GM23338 (cell line): ENCODE measurements around the gene ASRGL1. TPM values are rescaled to one million over a fixed set of nuclear protein-coding genes. Genes with fewer than 3 reads are reported as not detected.

Source experiments
- ATAC-seq: fragments of 200-7000 bp; cut with Tn5 transposase; 3 replicates; pipeline ENCODE4 v1.9.1; 2020
- DNase-seq: peaks from one replicate; pipeline ENCODE4 v3.0.0-alpha.2; 2015; ENCODE audit warnings: low spot score
- H2AFZ ChIP-seq: fragments of 200-600 bp; sonication (generic); 2 replicates; pipeline ENCODE4 v1.8.0; 2016; ENCODE audit warnings: antibody characterized with exemption, mild to moderate bottlenecking, moderate library complexity
- H3F3A ChIP-seq: fragments of 200-600 bp; sonication (generic); replicated peaks from 2 replicates; pipeline ENCODE4 v1.8.0; 2017; ENCODE audit warnings: antibody characterized with exemption, mixed run types, low read depth
- H3K27ac ChIP-seq: fragments of 200-600 bp; sonication (generic); 2 replicates; pipeline ENCODE4 v1.6.1; 2016; ENCODE audit warnings: low read depth
- H3K27me3 ChIP-seq: fragments of 200-600 bp; sonication (generic); 2 replicates; pipeline ENCODE4 v1.8.0; 2016; ENCODE audit warnings: mild to moderate bottlenecking, mixed run types, moderate library complexity; ENCODE audit not compliant: insufficient read depth
- H3K36me3 ChIP-seq: fragments of 200-600 bp; sonication (generic); 2 replicates; pipeline ENCODE4 v1.8.0; 2016; ENCODE audit warnings: mild to moderate bottlenecking; ENCODE audit not compliant: insufficient read depth
- H3K4me1 ChIP-seq: fragments of 200-600 bp; sonication (generic); 2 replicates; pipeline ENCODE4 v1.8.0; 2016; ENCODE audit warnings: mild to moderate bottlenecking, moderate library complexity; ENCODE audit not compliant: insufficient read depth
- H3K4me2 ChIP-seq: fragments of 200-600 bp; sonication (generic); 2 replicates; pipeline ENCODE4 v1.7.1; 2017; ENCODE audit warnings: mixed run types
- H3K4me3 ChIP-seq: fragments of 200-600 bp; sonication (generic); 2 replicates; pipeline ENCODE4 v1.6.1; 2016; ENCODE audit warnings: mixed run types
- H3K79me2 ChIP-seq: fragments of 200-600 bp; sonication (generic); replicated peaks from 2 replicates; pipeline ENCODE4 v1.8.0; 2017; ENCODE audit warnings: mild to moderate bottlenecking; ENCODE audit not compliant: insufficient read depth
- H3K9me2 ChIP-seq: fragments of 200-600 bp; sonication (generic); 2 replicates; pipeline ENCODE4 v1.8.0; 2017; ENCODE audit not compliant: insufficient read depth
- H4K20me1 ChIP-seq: fragments of 200-600 bp; sonication (generic); replicated peaks from 2 replicates; pipeline ENCODE4 v1.8.0; 2017; ENCODE audit warnings: mild to moderate bottlenecking; ENCODE audit not compliant: insufficient read depth
- H3K27ac Mint-ChIP-seq: 2 replicates; pipeline ENCODE4 v1.8.0; 2020; ENCODE audit warnings: inconsistent platforms, mild to moderate bottlenecking, moderate library complexity, mixed read lengths
- H3K27me3 Mint-ChIP-seq: 3 replicates; pipeline ENCODE4 v1.8.0; 2022; ENCODE audit warnings: low read depth, mild to moderate bottlenecking, moderate library complexity, mixed read lengths, inconsistent platforms; ENCODE audit not compliant: insufficient read depth, poor library complexity
- H3K36me3 Mint-ChIP-seq: 3 replicates; pipeline ENCODE4 v1.8.0; 2021; ENCODE audit warnings: low read depth, mild to moderate bottlenecking, inconsistent platforms, moderate library complexity, mixed read lengths
- H3K4me1 Mint-ChIP-seq: 3 replicates; pipeline ENCODE4 v1.8.0; 2020; ENCODE audit warnings: mild to moderate bottlenecking, inconsistent platforms, mixed read lengths
- H3K4me3 Mint-ChIP-seq: 3 replicates; pipeline ENCODE4 v1.8.0; 2021; ENCODE audit warnings: moderate library complexity, mild to moderate bottlenecking, inconsistent platforms, mixed read lengths
- H3K9me3 Mint-ChIP-seq: 3 replicates; pipeline ENCODE4 v1.8.0; 2020; ENCODE audit warnings: moderate library complexity, mild to moderate bottlenecking, inconsistent platforms, mixed read lengths
- CREB1 ChIP-seq: fragments of 250-450 bp; sonication (Bioruptor Pico); IDR thresholded peaks from 2 replicates; pipeline ENCODE4 v1.5.0; 2020; ENCODE audit warnings: low read depth, mild to moderate bottlenecking, moderate library complexity
- CTCF ChIP-seq, 2 experiments: fragments of 200-600 bp in 1 of 2; sonication (generic) in 1 of 2; conservative IDR thresholded peaks; 2 replicates each; pipeline versions ENCODE4 v1.5.1 to v1.6.1; 2016 to 2017; ENCODE audit warnings: antibody characterized with exemption in 2 of 2, low read depth in 2 of 2, mild to moderate bottlenecking in 2 of 2, moderate library complexity in 1 of 2
- ETS1 ChIP-seq: IDR thresholded peaks from 2 replicates; pipeline ENCODE4 v1.6.1; 2016; ENCODE audit warnings: antibody characterized with exemption
- EZH2 ChIP-seq: fragments of 200-600 bp; sonication (generic); IDR thresholded peaks from one replicate; pipeline ENCODE4 v1.8.0; 2017; ENCODE audit warnings: antibody characterized with exemption, mild to moderate bottlenecking, low read depth; ENCODE audit not compliant: unreplicated experiment
- EZH2phosphoT487 ChIP-seq: fragments of 200-600 bp; sonication (generic); IDR thresholded peaks from one replicate; pipeline ENCODE4 v1.8.1; 2018; ENCODE audit warnings: antibody characterized with exemption; ENCODE audit not compliant: unreplicated experiment
- JUNB ChIP-seq: IDR thresholded peaks from one replicate; pipeline ENCODE4 v1.6.1; 2016; ENCODE audit warnings: antibody characterized with exemption; ENCODE audit not compliant: unreplicated experiment
- NANOG ChIP-seq: IDR thresholded peaks from 2 replicates; pipeline ENCODE4 v1.6.1; 2016; ENCODE audit warnings: antibody characterized with exemption, borderline replicate concordance
- POLR2AphosphoS5 ChIP-seq: IDR thresholded peaks from 2 replicates; pipeline ENCODE4 v1.6.1; 2016; ENCODE audit warnings: antibody characterized with exemption, low read depth
- REST ChIP-seq: IDR thresholded peaks from one replicate; pipeline ENCODE4 v1.6.1; 2018; ENCODE audit warnings: antibody characterized with exemption; ENCODE audit not compliant: unreplicated experiment
- STAT1 ChIP-seq: IDR thresholded peaks from one replicate; pipeline ENCODE4 v1.6.1; 2016; ENCODE audit warnings: antibody characterized with exemption; ENCODE audit not compliant: unreplicated experiment
- ZNF114 ChIP-seq: fragments of 250-450 bp; sonication (Bioruptor Pico); IDR thresholded peaks from 2 replicates; pipeline ENCODE4 v1.5.0; 2020; ENCODE audit warnings: mild to moderate bottlenecking, moderate library complexity
- ZNF331 ChIP-seq: fragments of 250-450 bp; sonication (Bioruptor Pico); IDR thresholded peaks from 2 replicates; pipeline ENCODE4 v1.5.0; 2020; ENCODE audit warnings: low read depth, mild to moderate bottlenecking, moderate library complexity
- ZNF462 ChIP-seq: fragments of 250-450 bp; sonication (Bioruptor Pico); IDR thresholded peaks from 2 replicates; pipeline ENCODE4 v1.5.0; 2020; ENCODE audit warnings: mild to moderate bottlenecking, moderate library complexity
- polyA plus RNA-seq: library from polyadenylated mRNA; unstranded; fragments of >200 nt; fragmentation: Nextera tagmentation; extraction: Ambion mirVana; gene quantifications from 2 replicates; pipeline ENCODE4 v1.2.1, GENCODE V29; 2016
- total RNA-seq: library from RNA; depleted of rRNA; stranded (reverse); fragments of >200 nt; shearing (Covaris generic); gene quantifications from 2 replicates; pipeline ENCODE4 v1.2.3, GENCODE V29; 2014

ASRGL1 gene
- total and polyA plus RNA-seq, 2 experiments from 2014 or later: 32.9 to 50.3 TPM

- peaks cover 29% of the 10 kb centered on the region for H3K27me3 Mint-ChIP-seq
- H3K4me1 Mint-ChIP-seq: no peaks in the 10 kb centered on the region; the same call in 2 of the 3 replicates
- no peak for TF ChIP-seq REST
- TF ChIP-seq ZNF331: no peak
- TF ChIP-seq ZNF462 (CRISPR knock-in tag): no peak
- TF ChIP-seq JUNB: no peak
- TF ChIP-seq EZH2: no peak
- TF ChIP-seq ETS1: no peak
- TF ChIP-seq CTCF (conservative IDR thresholded peaks at IDR 0.05; ENCODE audit: low read depth in 2 of 2): no peak
- TF ChIP-seq STAT1: no peak
- TF ChIP-seq POLR2AphosphoS5: no peak
- TF ChIP-seq NANOG: no peak
- no peak for TF ChIP-seq CREB1 (CRISPR knock-in tag)
- TF ChIP-seq EZH2phosphoT487: no peak
- no peak for TF ChIP-seq ZNF114
- Histone ChIP-seq H3K36me3 (no peaks in the 10 kb centered on the region), H3K79me2 (no peaks in the 10 kb centered on the region), H3F3A (no peaks in the 10 kb centered on the region), H3K9me2 (no peaks in the 10 kb centered on the region), H3K4me3 (no peak overlapping the region), H3K4me1 (no peaks in the 10 kb centered on the region; the same call in 1 of the 2 replicates), H4K20me1 (no peaks in the 10 kb centered on the region), H3K27me3 (peaks cover 20% of the 10 kb centered on the region), H3K27ac (no peak overlapping the region), H2AFZ (no peak overlapping the region), H3K4me2 (no peak overlapping the region)
- DNase-seq (no peak), ATAC-seq (no peak)
- H3K27ac Mint-ChIP-seq: no peak overlapping the region
- no peaks in the 10 kb centered on the region; the same call in 2 of the 3 replicates for H3K9me3 Mint-ChIP-seq
- H3K4me3 Mint-ChIP-seq: no peak overlapping the region
- no peaks in the 10 kb centered on the region for H3K36me3 Mint-ChIP-seq
Measured at GRCh38 chr11:62419943-62420342, 82.7 kb downstream of the ASRGL1 start.
